ENCODE data around the gene CAMKK2.

The CAMKK2 gene

DNA sequence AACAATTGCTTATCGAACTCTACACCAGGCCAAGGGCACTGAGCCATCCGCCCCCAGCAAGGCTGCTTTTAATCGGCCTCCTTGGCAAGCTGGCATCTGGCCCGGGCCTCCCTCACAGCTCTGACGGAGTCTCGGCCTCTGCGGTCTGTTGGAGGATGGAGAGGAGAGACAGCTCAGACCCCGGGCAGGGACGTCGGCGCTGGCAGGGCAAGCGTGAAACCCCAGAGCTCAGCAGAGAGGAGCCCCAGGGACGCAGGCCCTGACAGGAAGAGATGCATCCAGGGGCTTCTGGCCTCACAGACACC lies 17.5 kb downstream of the CAMKK2 start:
- 0 out of 2 replicates have a peak, but pooled peaks have one; percentile 25 for TF ChIP-seq EGR2 (tag by site-specific recombination; IDR thresholded peaks at IDR 0.05; ENCODE audit: low read depth)
- TF ChIP-seq, protein P1, sequence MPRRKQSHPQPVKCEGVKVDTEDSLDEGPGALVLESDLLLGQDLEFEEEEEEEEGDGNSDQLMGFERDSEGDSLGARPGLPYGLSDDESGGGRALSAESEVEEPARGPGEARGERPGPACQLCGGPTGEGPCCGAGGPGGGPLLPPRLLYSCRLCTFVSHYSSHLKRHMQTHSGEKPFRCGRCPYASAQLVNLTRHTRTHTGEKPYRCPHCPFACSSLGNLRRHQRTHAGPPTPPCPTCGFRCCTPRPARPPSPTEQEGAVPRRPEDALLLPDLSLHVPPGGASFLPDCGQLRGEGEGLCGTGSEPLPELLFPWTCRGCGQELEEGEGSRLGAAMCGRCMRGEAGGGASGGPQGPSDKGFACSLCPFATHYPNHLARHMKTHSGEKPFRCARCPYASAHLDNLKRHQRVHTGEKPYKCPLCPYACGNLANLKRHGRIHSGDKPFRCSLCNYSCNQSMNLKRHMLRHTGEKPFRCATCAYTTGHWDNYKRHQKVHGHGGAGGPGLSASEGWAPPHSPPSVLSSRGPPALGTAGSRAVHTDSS (tag by site-specific recombination; IDR thresholded peaks at IDR 0.05): no peak
- TF ChIP-seq GLIS1 (tag by site-specific recombination; IDR thresholded peaks at IDR 0.05): peak; percentile 49; the same call in 1 of the 2 replicates
- TF ChIP-seq ZFHX2 (tag by site-specific recombination; conservative IDR thresholded peaks at IDR 0.05): peak; percentile 47
- CTCF ChIA-PET: interaction anchor here (1.3 kb wide), 1 partner anchor 56 kb away, joined by 3 read pairs; no protein-coding TSS in a partner anchor

DNA sequence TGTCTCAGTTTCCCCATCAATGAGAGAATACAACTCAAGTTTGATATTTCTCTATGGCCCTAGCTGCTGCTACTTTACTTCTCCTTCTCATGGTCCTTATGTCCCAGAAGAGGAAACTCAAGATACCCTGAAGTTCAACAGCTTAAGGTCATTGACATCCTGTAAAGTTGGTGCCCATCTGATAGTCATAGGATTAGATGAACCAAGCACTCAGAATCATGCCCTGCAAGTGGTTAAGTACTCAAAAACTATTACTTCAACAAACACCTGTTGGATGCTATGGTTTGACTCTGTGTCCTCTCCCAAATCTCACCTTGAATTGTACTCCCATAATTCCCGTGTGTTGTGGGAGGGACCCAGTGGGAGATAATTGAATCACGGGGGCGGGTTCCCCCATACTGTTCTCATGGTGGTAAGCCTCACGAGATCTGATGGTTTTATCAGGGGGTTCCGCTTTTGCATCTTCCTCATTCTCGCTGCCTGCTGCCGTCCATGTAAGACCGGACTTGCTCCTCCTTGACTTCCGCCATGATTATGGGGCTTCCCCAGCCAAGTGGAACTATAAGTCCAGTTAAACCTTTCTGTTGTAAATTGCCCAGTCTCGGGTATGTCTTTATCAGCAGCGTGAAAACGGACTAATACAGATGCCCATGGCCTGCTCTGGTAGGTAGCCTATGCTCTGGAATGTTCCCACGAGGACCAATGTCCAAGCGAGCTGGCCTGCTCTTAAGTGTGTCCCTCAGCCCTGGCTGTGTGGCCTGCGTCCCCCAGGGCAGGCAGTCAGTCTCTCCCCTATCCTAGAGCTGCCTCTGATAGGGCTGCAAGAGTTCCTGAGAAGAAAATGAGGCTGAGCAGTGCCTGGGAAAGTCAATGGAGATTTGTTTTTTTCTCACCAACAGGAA lies 18.1 kb downstream of the CAMKK2 start:
- ChIA-PET CTCF (interaction anchor here (0.7 to 1.3 kb wide), 2 partner anchors 57 to 495 kb away, joined by 3 read pairs; no protein-coding TSS in a partner anchor), POLR2A (interaction anchor here (0.6 kb wide), 1 partner anchor 74 kb away, joined by 4 read pairs; the partner anchor contains the start of gene ANAPC5)
- TF ChIP-seq MYNN (tag by site-specific recombination; IDR thresholded peaks at IDR 0.05; ENCODE audit: borderline replicate concordance): no peak
- TF ChIP-seq SCRT1 (tag by site-specific recombination; IDR thresholded peaks at IDR 0.05; ENCODE audit: borderline replicate concordance): 0 out of 2 replicates have a peak, but pooled peaks have one; percentile 14
- peak; percentile 82 for TF ChIP-seq SCRT2 (tag by site-specific recombination; IDR thresholded peaks at IDR 0.05)

More for the DNA sequence above, 17.5 kb downstream of the CAMKK2 start:
- H3K36me3 ChIP-seq (ENCODE audit: control insufficient read depth in 2 of 2, insufficient read depth in 1 of 2, low read length in 2 of 2): peaks cover 3 to 5% of the 10 kb centered on the region in 2 experiments; a peak in 2 of 3 replicates
- H3K4me3 ChIP-seq (ENCODE audit: low read depth, low read length): no peak overlapping the region
- POLR2A ChIA-PET: no interaction called here
- H3K27ac ChIP-seq (ENCODE audit: extremely low read depth, low read depth, low read length): no peak overlapping the region
- no peaks in the 10 kb centered on the region for H3K9me3 ChIP-seq (ENCODE audit: control insufficient read depth, insufficient read depth, low read depth, low read length)
- no peaks in the 10 kb centered on the region for H3K4me1 ChIP-seq (ENCODE audit: control insufficient read depth, insufficient read depth, low read length)

DNA sequence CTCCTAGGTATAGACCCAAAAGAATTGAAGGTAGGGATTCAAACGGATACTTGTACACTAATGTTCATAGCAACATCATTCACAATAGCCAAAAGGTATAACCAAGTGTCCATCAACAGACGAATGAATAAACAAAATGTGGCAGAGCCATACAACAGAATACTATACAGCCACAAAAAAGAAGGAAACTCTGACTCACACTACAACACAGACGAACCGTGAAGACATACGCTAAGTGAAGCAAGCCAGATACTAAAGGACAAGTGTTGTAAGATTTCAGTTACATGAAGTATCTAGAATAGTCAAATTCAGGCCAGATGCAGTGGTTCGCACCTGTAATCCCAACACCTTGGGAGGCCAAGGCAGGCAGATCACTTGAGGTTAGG lies 19.1 kb downstream of the CAMKK2 start:
- ChIA-PET POLR2A (no interaction called here), CTCF (no interaction called here)
- Histone ChIP-seq H3K9me3 (ENCODE audit: control insufficient read depth, insufficient read depth, low read depth, low read length) (no peaks in the 10 kb centered on the region), H3K4me1 (ENCODE audit: control insufficient read depth, insufficient read depth, low read length) (no peaks in the 10 kb centered on the region), H3K27ac (ENCODE audit: extremely low read depth, low read depth, low read length) (no peak overlapping the region), H3K4me3 (ENCODE audit: low read depth, low read length) (no peak overlapping the region), H3K36me3 (ENCODE audit: control insufficient read depth in 2 of 2, insufficient read depth in 1 of 2, low read length in 2 of 2) (peaks cover 3 to 14% of the 10 kb centered on the region in 2 experiments; a peak in 2 of 3 replicates)
- TF ChIP-seq ZEB2 (tag by site-specific recombination; IDR thresholded peaks at IDR 0.05) (no peak), SALL2 (tag by site-specific recombination; IDR thresholded peaks at IDR 0.05; ENCODE audit: borderline replicate concordance) (no peak), ZNF501 (tag by site-specific recombination; IDR thresholded peaks at IDR 0.05) (no peak), ZNF133 (tag by site-specific recombination; IDR thresholded peaks at IDR 0.05) (no peak), ZNF146 (tag by site-specific recombination; IDR thresholded peaks at IDR 0.05) (peak; percentile 99), ZSCAN30 (tag by site-specific recombination; IDR thresholded peaks at IDR 0.05) (no peak), ZNF837 (tag by site-specific recombination; IDR thresholded peaks at IDR 0.05) (no peak), ZNF140 (tag by site-specific recombination; IDR thresholded peaks at IDR 0.05) (0 out of 2 replicates have a peak, but pooled peaks have one; percentile 3), ZBTB48 (tag by site-specific recombination; IDR thresholded peaks at IDR 0.05) (no peak)

More for the DNA sequence above, 18.1 kb downstream of the CAMKK2 start:
- H3K27ac ChIP-seq (ENCODE audit: extremely low read depth, low read depth, low read length): no peak overlapping the region
- no peaks in the 10 kb centered on the region for H3K4me1 ChIP-seq (ENCODE audit: control insufficient read depth, insufficient read depth, low read length)
- no peaks in the 10 kb centered on the region for H3K9me3 ChIP-seq (ENCODE audit: control insufficient read depth, insufficient read depth, low read depth, low read length)
- no peak overlapping the region for H3K4me3 ChIP-seq (ENCODE audit: low read depth, low read length)
- H3K36me3 ChIP-seq (ENCODE audit: control insufficient read depth in 2 of 2, insufficient read depth in 1 of 2, low read length in 2 of 2): peaks cover 3 to 8% of the 10 kb centered on the region in 2 experiments; a peak in 2 of 3 replicates
